ENCODE measurements around the gene MIPOL1.
"Not testable (repeated sequence)": the region's sequence is repeated elsewhere in the genome, so short reads cannot be mapped to it uniquely, and the experiment has no call there.

Gene MIPOL1

GRCh38 chr14:37275963-37276362 is 78.2 kb downstream of the MIPOL1 start:
- in situ Hi-C loops (cut with MboI; ENCODE audit: low sequenced_read_pairs): no loop called here

- in situ Hi-C loops (cut with MboI; ENCODE audit: low sequenced_read_pairs): no loop called here
These were observed 81.2 kb downstream of the MIPOL1 start for GRCh38 chr14:37278636-37279538.

- in situ Hi-C loops (cut with MboI; ENCODE audit: low sequenced_read_pairs): no loop called here
These were observed 82.1 kb downstream of the MIPOL1 start for GRCh38 chr14:37279818-37280217.

- in situ Hi-C loops (cut with MboI; ENCODE audit: low sequenced_read_pairs): no loop called here
These were observed 87.0 kb downstream of the MIPOL1 start for GRCh38 chr14:37284760-37285159.

- in situ Hi-C loops (cut with MboI; ENCODE audit: low sequenced_read_pairs): no loop called here
These were observed 87.5 kb downstream of the MIPOL1 start for GRCh38 chr14:37285220-37285619.

GRCh38 chr14:37289688-37290087 is 92.0 kb downstream of the MIPOL1 start:
- in situ Hi-C loops (cut with MboI; ENCODE audit: low sequenced_read_pairs): no loop called here

GRCh38 chr14:37295262-37295661 is 97.5 kb downstream of the MIPOL1 start:
- in situ Hi-C loops (cut with MboI; ENCODE audit: low sequenced_read_pairs): not testable (repeated sequence)

GRCh38 chr14:37311252-37311651 is 113.5 kb downstream of the MIPOL1 start:
- in situ Hi-C loops (cut with MboI; ENCODE audit: low sequenced_read_pairs): no loop called here

GRCh38 chr14:37318938-37319337 is 121.2 kb downstream of the MIPOL1 start:
- in situ Hi-C loops (cut with MboI; ENCODE audit: low sequenced_read_pairs): no loop called here

GRCh38 chr14:37320106-37320505 is 122.4 kb downstream of the MIPOL1 start:
- in situ Hi-C loops (cut with MboI; ENCODE audit: low sequenced_read_pairs): no loop called here

GRCh38 chr14:37325332-37325731 is 127.6 kb downstream of the MIPOL1 start:
- in situ Hi-C loops (cut with MboI; ENCODE audit: low sequenced_read_pairs): no loop called here

- in situ Hi-C loops (cut with MboI; ENCODE audit: low sequenced_read_pairs): no loop called here
These were observed 128.7 kb downstream of the MIPOL1 start for GRCh38 chr14:37326434-37326833.

- in situ Hi-C loops (cut with MboI; ENCODE audit: low sequenced_read_pairs): not testable (repeated sequence)
These were observed 130.2 kb downstream of the MIPOL1 start for GRCh38 chr14:37327933-37328332.

- in situ Hi-C loops (cut with MboI; ENCODE audit: low sequenced_read_pairs): no loop called here
These were observed 130.9 kb downstream of the MIPOL1 start for GRCh38 chr14:37328673-37329072.

- in situ Hi-C loops (cut with MboI; ENCODE audit: low sequenced_read_pairs): no loop called here
These were observed 131.7 kb downstream of the MIPOL1 start for GRCh38 chr14:37329189-37330001.

- in situ Hi-C loops (cut with MboI; ENCODE audit: low sequenced_read_pairs): no loop called here
These were observed 133.2 kb downstream of the MIPOL1 start for GRCh38 chr14:37330910-37331309.

- in situ Hi-C loops (cut with MboI; ENCODE audit: low sequenced_read_pairs): no loop called here
These were observed 142.6 kb downstream of the MIPOL1 start for GRCh38 chr14:37340353-37340752.

GRCh38 chr14:37343307-37344094 is 145.8 kb downstream of the MIPOL1 start:
- in situ Hi-C loops (cut with MboI; ENCODE audit: low sequenced_read_pairs): no loop called here

- in situ Hi-C loops (cut with MboI; ENCODE audit: low sequenced_read_pairs): no loop called here
These were observed 165.9 kb downstream of the MIPOL1 start for GRCh38 chr14:37363661-37364060.

GRCh38 chr14:37369425-37369824 is 171.7 kb downstream of the MIPOL1 start:
- in situ Hi-C loops (cut with MboI; ENCODE audit: low sequenced_read_pairs): no loop called here

GRCh38 chr14:37375566-37375965 is 177.8 kb downstream of the MIPOL1 start:
- in situ Hi-C loops (cut with MboI; ENCODE audit: low sequenced_read_pairs): no loop called here

Measured in HL-60/S4 treated with phorbol 12-myristate 13-acetate at 8.2 ng/mL for 4 days and 3 days (cell line).